ENCODE data around the gene GYS1. TPM values are rescaled to one million over a fixed set of nuclear protein-coding genes. Genes with fewer than 3 reads are reported as not detected.

The GYS1 gene
- total and polyA plus RNA-seq, 4 donors, result 21.5 to 61.9 (median 39.6) TPM

DNA sequence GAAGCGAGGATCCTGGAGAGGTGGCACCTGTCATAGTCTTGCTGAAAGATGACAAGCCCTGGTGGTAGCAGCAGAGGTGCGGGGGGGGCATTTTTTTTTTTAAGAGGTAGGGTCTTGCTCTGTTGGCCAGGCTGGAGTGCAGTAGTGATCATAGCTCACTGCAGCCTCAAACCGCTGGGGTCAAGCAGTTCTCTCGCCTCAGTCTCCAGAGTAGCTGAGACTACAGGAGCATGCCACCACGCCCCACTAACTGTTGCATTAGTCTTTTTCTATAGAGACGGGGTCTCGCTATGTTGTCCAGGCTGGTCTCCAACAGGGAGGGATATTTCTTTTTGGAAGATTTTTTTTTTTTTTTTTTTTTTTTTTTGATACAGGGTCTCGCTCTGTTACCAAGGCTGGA, 35.1 kb downstream of the GYS1 start:
- H3K27ac ChIP-seq (ENCODE audit: low read depth in 1 of 2, low read length in 2 of 2), result no peak overlapping the region
- ATAC-seq (ENCODE audit: low FRiP score) (no peak), DNase-seq (no peak)
- H3K9me3 ChIP-seq (ENCODE audit: control insufficient read depth, low read length), result no peaks in the 10 kb centered on the region
- H3K27me3 ChIP-seq (ENCODE audit: control insufficient read depth in 1 of 2, insufficient read depth in 2 of 2, low read length in 1 of 2), result no peaks in the 10 kb centered on the region
- no peaks in the 10 kb centered on the region for H3K36me3 ChIP-seq (ENCODE audit: control insufficient read depth in 1 of 2, insufficient read depth in 2 of 2, low read length in 1 of 2)
- intact Hi-C loops (cut with DNase I), result no loop called here
- 96 to 97% methylated on average over 8 of the region's 8 CpGs for whole genome bisulfite sequencing, 2 donors
- no peak overlapping the region for H3K4me3 ChIP-seq (ENCODE audit: low read length in 2 of 2)
- H3K4me1 ChIP-seq (ENCODE audit: control insufficient read depth in 1 of 2, insufficient read depth in 2 of 2, low read length in 2 of 2), result peaks cover 0 to 1% of the 10 kb centered on the region in 2 donors

- no peak for ATAC-seq (ENCODE audit: low FRiP score)
- no peaks in the 10 kb centered on the region for H3K9me3 ChIP-seq (ENCODE audit: control insufficient read depth, low read length)
- intact Hi-C loops (cut with DNase I), result loop anchor here in 1 of 2 donors (2.0 kb wide), 1 partner anchor 55 kb away; the partner anchor contains the start of gene NUCB1
- H3K27ac ChIP-seq (ENCODE audit: low read depth in 1 of 2, low read length in 2 of 2), result peak overlapping the region in 1 of 2 donors; percentile 50
- DNase-seq, result no peak
- no peaks in the 10 kb centered on the region for H3K36me3 ChIP-seq (ENCODE audit: control insufficient read depth in 1 of 2, insufficient read depth in 2 of 2, low read length in 1 of 2)
- 51 to 58% methylated on average over 16 of the region's 16 CpGs for WGBS, 2 donors
- H3K4me1 ChIP-seq (ENCODE audit: control insufficient read depth in 1 of 2, insufficient read depth in 2 of 2, low read length in 2 of 2), result peaks cover 0 to 1% of the 10 kb centered on the region in 2 donors
- peak overlapping the region; percentile 73 to 77 for H3K4me3 ChIP-seq (ENCODE audit: low read length in 2 of 2)
- no peaks in the 10 kb centered on the region for H3K27me3 ChIP-seq (ENCODE audit: control insufficient read depth in 1 of 2, insufficient read depth in 2 of 2, low read length in 1 of 2)
Measured at GRCh38 chr19:48955308-48955958, 37.7 kb downstream of the GYS1 start.

DNA sequence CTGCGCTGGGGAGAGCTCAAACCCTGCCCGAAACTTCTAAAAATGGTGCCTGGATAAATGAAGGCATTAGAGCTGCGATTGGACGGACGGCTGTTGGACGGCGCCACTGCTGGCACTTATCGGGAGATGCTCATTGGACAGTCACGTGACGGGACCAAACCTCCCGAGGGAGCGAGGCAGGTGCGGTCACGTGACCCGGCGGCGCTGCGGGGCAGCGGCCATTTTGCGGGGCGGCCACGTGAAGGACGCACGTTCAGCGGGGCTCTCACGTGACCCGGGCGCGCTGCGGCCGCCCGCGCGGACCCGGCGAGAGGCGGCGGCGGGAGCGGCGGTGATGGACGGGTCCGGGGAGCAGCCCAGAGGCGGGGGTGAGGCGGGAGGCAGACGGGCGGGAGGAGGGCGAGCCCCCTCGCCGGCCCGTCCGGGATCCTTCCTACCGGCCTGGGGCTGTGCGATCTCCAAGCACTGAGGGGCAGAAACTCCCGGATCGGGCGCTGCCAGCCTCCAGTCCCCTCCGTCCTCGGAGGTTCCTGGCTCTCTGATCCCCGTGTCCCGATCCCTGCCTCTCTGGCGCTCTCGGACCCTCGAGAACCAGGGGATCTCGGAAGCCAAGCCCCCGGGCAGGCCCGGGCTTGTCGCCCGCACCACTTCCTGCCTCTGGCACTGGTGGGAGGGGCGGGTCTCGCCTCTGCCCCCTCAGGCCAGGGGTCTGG, 38.4 kb downstream of the GYS1 start, which contains the start of gene BAX:
Gene BAX (plus strand): TSS at position 281 of the 713 bp plus-strand sequence. CDS start 54 bp downstream, at position 335.
- Histone ChIP-seq H3K27ac (ENCODE audit: low read depth in 1 of 2, low read length in 2 of 2) (peak within 1 kb of the TSS; percentile 82 to 91), H3K9me3 (ENCODE audit: control insufficient read depth, low read length) (no peaks in the 10 kb centered on the region), H3K4me1 (ENCODE audit: control insufficient read depth in 1 of 2, insufficient read depth in 2 of 2, low read length in 2 of 2) (peaks cover 0 to 1% of the 10 kb centered on the region in 2 donors), H3K36me3 (ENCODE audit: control insufficient read depth in 1 of 2, insufficient read depth in 2 of 2, low read length in 1 of 2) (no peaks in the 10 kb centered on the region), H3K4me3 (ENCODE audit: low read length in 2 of 2) (peak within 1 kb of the TSS; percentile 73 to 77), H3K27me3 (ENCODE audit: control insufficient read depth in 1 of 2, insufficient read depth in 2 of 2, low read length in 1 of 2) (no peaks in the 10 kb centered on the region)
- DNase-seq, result peak; percentile 97 to 99
- ATAC-seq (ENCODE audit: low FRiP score), result peak; percentile 96
- 1% methylated on average over 55 to 71 of the region's 71 CpGs for WGBS, 2 donors
- intact Hi-C loops (cut with DNase I), result loop anchor here in 1 of 2 donors (2.0 kb wide), 1 partner anchor 54 kb away; the partner anchor contains the start of gene NUCB1

DNA sequence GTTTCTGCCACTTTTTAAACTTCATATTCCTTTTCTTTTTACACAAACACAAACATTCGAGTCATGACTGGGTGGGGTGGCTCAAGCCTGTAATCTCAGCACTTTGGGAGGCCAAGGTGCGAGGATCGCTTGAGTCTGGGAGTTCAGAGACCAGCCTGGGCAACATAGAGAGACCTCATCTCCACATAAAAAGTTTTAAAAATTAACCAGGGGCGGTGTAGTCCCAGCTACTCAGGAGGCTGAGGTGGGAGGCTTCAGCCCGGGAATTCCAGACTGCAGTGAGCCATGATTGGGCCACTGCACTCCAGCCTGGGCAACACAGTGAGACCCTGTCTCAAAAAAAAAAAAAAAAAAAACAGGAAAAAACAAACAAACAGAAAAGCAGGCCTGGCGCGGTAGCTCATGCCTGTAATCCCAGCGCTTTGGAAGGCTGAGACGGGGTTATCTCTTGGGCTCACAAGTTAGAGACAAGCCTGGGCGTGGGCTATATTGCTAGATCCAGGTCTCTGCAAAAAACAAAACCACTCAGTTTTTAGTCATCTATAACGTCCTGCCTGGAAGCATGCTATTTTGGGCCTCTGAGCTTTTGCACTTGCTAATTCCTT, 39.0 kb downstream of the GYS1 start:
- Histone ChIP-seq H3K9me3 (ENCODE audit: control insufficient read depth, low read length) (no peaks in the 10 kb centered on the region), H3K27ac (ENCODE audit: low read depth in 1 of 2, low read length in 2 of 2) (peak overlapping the region; percentile 82 to 91), H3K27me3 (ENCODE audit: control insufficient read depth in 1 of 2, insufficient read depth in 2 of 2, low read length in 1 of 2) (no peaks in the 10 kb centered on the region), H3K4me1 (ENCODE audit: control insufficient read depth in 1 of 2, insufficient read depth in 2 of 2, low read length in 2 of 2) (peaks cover 0 to 1% of the 10 kb centered on the region in 2 donors), H3K4me3 (ENCODE audit: low read length in 2 of 2) (no peak overlapping the region), H3K36me3 (ENCODE audit: control insufficient read depth in 1 of 2, insufficient read depth in 2 of 2, low read length in 1 of 2) (no peaks in the 10 kb centered on the region)
- intact Hi-C loops (cut with DNase I), result loop anchor here in 1 of 2 donors (2.0 kb wide), 1 partner anchor 53 kb away; the partner anchor contains the start of gene NUCB1
- DNase-seq (no peak), ATAC-seq (ENCODE audit: low FRiP score) (peak; percentile 32)
- WGBS, 2 donors, result 34 to 35% methylated on average over 11 of the region's 11 CpGs

DNA sequence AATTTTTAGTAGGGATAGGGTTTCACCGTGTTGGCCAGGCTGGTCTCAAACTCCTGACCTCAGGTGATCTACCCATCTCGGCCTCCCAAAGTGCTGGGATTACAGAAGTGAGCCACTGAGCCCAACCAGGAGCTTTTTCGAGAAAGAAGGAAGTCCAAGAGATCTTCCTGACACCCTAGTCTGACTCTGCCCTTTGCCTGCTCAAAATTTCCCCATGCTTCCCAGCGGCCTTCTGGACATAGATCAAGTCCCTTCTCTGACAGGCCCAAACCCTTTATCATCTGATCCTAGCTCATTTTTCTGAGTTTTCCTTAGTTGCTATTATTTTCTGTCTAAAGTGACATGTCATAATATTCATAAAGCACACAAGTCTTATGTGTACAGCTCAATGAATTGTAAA, 40.0 kb downstream of the GYS1 start:
- Histone ChIP-seq H3K4me1 (ENCODE audit: control insufficient read depth in 1 of 2, insufficient read depth in 2 of 2, low read length in 2 of 2) (peaks cover 0 to 1% of the 10 kb centered on the region in 2 donors), H3K9me3 (ENCODE audit: control insufficient read depth, low read length) (no peaks in the 10 kb centered on the region), H3K27me3 (ENCODE audit: control insufficient read depth in 1 of 2, insufficient read depth in 2 of 2, low read length in 1 of 2) (no peaks in the 10 kb centered on the region), H3K36me3 (ENCODE audit: control insufficient read depth in 1 of 2, insufficient read depth in 2 of 2, low read length in 1 of 2) (no peaks in the 10 kb centered on the region), H3K4me3 (ENCODE audit: low read length in 2 of 2) (no peak overlapping the region), H3K27ac (ENCODE audit: low read depth in 1 of 2, low read length in 2 of 2) (no peak overlapping the region)
- no peak for ATAC-seq (ENCODE audit: low FRiP score)
- DNase-seq, result no peak
- 77 to 85% methylated on average over 4 of the region's 4 CpGs for WGBS, 2 donors
- intact Hi-C loops (cut with DNase I), result no loop called here

- H3K4me1 ChIP-seq (ENCODE audit: control insufficient read depth in 1 of 2, insufficient read depth in 2 of 2, low read length in 2 of 2), result no peaks in the 10 kb centered on the region
- no peak overlapping the region for H3K27ac ChIP-seq (ENCODE audit: low read depth in 1 of 2, low read length in 2 of 2)
- H3K4me3 ChIP-seq (ENCODE audit: low read length in 2 of 2), result no peak overlapping the region
- no peaks in the 10 kb centered on the region for H3K36me3 ChIP-seq (ENCODE audit: control insufficient read depth in 1 of 2, insufficient read depth in 2 of 2, low read length in 1 of 2)
- H3K9me3 ChIP-seq (ENCODE audit: control insufficient read depth, low read length), result no peaks in the 10 kb centered on the region
- no peak for DNase-seq
- intact Hi-C loops (cut with DNase I), result no loop called here
- no peaks in the 10 kb centered on the region for H3K27me3 ChIP-seq (ENCODE audit: control insufficient read depth in 1 of 2, insufficient read depth in 2 of 2, low read length in 1 of 2)
- 58 to 61% methylated on average over 9 of the region's 9 CpGs for WGBS, 2 donors
- ATAC-seq (ENCODE audit: low FRiP score), result no peak
Measured at GRCh38 chr19:48950830-48951519, 42.1 kb downstream of the GYS1 start.

DNA sequence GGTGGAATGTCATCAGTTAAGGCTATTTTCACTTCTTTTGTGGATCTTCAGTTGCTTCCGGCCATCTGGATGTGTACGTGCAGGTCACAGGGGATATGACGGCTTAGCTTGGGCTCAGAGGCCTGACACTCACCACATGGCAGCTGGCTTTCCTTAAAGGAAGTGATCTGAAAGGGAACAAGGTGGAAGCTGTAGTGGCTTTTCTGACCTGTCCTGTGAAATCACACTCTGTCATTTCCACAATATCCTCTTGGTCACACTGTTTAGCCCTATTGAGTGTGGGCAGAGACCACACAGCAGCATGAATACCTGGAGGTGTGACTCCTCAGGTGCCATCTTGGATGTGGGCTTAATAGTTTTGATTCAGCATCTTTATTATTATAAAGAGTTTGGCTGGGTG, 43.0 kb downstream of the GYS1 start:
- intact Hi-C loops (cut with DNase I), result no loop called here
- ATAC-seq (ENCODE audit: low FRiP score), result no peak

GRCh38 chr19:48947258-48947542, 45.9 kb downstream of the GYS1 start:
- DNase-seq (no peak), ATAC-seq (ENCODE audit: low FRiP score) (no peak)
- Histone ChIP-seq H3K4me3 (ENCODE audit: low read length in 2 of 2) (no peak overlapping the region), H3K9me3 (ENCODE audit: control insufficient read depth, low read length) (no peaks in the 10 kb centered on the region), H3K27ac (ENCODE audit: low read depth in 1 of 2, low read length in 2 of 2) (no peak overlapping the region), H3K27me3 (ENCODE audit: control insufficient read depth in 1 of 2, insufficient read depth in 2 of 2, low read length in 1 of 2) (no peaks in the 10 kb centered on the region), H3K36me3 (ENCODE audit: control insufficient read depth in 1 of 2, insufficient read depth in 2 of 2, low read length in 1 of 2) (no peaks in the 10 kb centered on the region), H3K4me1 (ENCODE audit: control insufficient read depth in 1 of 2, insufficient read depth in 2 of 2, low read length in 2 of 2) (no peaks in the 10 kb centered on the region)
- WGBS, 2 donors, result 96 to 97% methylated on average over 3 of the region's 3 CpGs
- intact Hi-C loops (cut with DNase I), result no loop called here

More for the DNA sequence above, 43.0 kb downstream of the GYS1 start:
- no peaks in the 10 kb centered on the region for H3K27me3 ChIP-seq (ENCODE audit: control insufficient read depth in 1 of 2, insufficient read depth in 2 of 2, low read length in 1 of 2)
- no peak overlapping the region for H3K27ac ChIP-seq (ENCODE audit: low read depth in 1 of 2, low read length in 2 of 2)
- no peak for DNase-seq
- H3K4me1 ChIP-seq (ENCODE audit: control insufficient read depth in 1 of 2, insufficient read depth in 2 of 2, low read length in 2 of 2), result no peaks in the 10 kb centered on the region
- WGBS, 2 donors, result 86 to 90% methylated on average over 3 of the region's 3 CpGs
- H3K9me3 ChIP-seq (ENCODE audit: control insufficient read depth, low read length), result no peaks in the 10 kb centered on the region
- no peaks in the 10 kb centered on the region for H3K36me3 ChIP-seq (ENCODE audit: control insufficient read depth in 1 of 2, insufficient read depth in 2 of 2, low read length in 1 of 2)
- no peak overlapping the region for H3K4me3 ChIP-seq (ENCODE audit: low read length in 2 of 2)

All from aorta (tissue), 5 donors.